HCT116 (cell line): Measurements from ENCODE around the gene PLCB2. TPM values are rescaled to one million over a fixed set of nuclear protein-coding genes. Genes with fewer than 3 reads are reported as not detected.

ENCODE experiments used
- ATAC-seq: fragments of 200-7000 bp; cut with Tn5 transposase; 2 replicates; pipeline ENCODE4 v1.9.1; 2020; ENCODE audit warnings: mild to moderate bottlenecking, moderate library complexity
- BruUV-seq: library from RNA; stranded (reverse); fragments of 400-500 nt; replicated peaks from 2 replicates; lab custom pipeline; 2021; lab: Mats Ljungman, UMichigan
- CTCF ChIA-PET: fragments of 300-600 bp; sonication (Branson Sonifier 250); formaldehyde crosslinking; loops from one replicate; lab custom pipeline; 2021; ENCODE audit warnings: antibody characterized with exemption; lab: Charles Lee
- POLR2A ChIA-PET: fragments of 300-600, 350-600 bp; sonication (Branson Sonifier 250); formaldehyde crosslinking; loops from one replicate; lab custom pipeline; 2021; ENCODE audit warnings: antibody characterized with exemption; lab: Charles Lee
- RAD21 ChIA-PET, 2 experiments: fragments of 300-600 bp; sonication (Branson Sonifier 250); formaldehyde crosslinking; loops; one replicate each; lab custom pipeline; 2023; ENCODE audit warnings: low total read pairs in 2 of 2; ENCODE audit not compliant: uncharacterized antibody in 2 of 2, unreplicated experiment in 2 of 2, low non-redundant PET in 1 of 2; lab: Charles Lee
- DNase-seq: peaks from one replicate; pipeline ENCODE4 v3.0.0-alpha.2; 2010; ENCODE audit warnings: low read depth, low spot score
- H2AFZ ChIP-seq: fragments of 200-600 bp; shearing (Covaris generic), sonication (generic); 2 replicates; pipeline ENCODE4 v1.6.1; 2017; ENCODE audit warnings: low read depth, mixed run types, mixed read lengths, antibody characterized with exemption, low read length; ENCODE audit not compliant: poor library complexity, severe bottlenecking
- H3K27ac ChIP-seq: 2 replicates; pipeline ENCODE4 v1.5.1; 2012; ENCODE audit warnings: low read depth, low read length
- H3K27me3 ChIP-seq: fragments of 200-600 bp; sonication (generic); 2 replicates; pipeline ENCODE4 v1.6.1; 2016; ENCODE audit warnings: mixed run types, low read length, mixed read lengths; ENCODE audit not compliant: insufficient read depth
- H3K36me3 ChIP-seq, 2 experiments: fragments of 200-500 bp in 1 of 2; fragments of 200-600 bp in 1 of 2; sonication (Bioruptor generic) in 1 of 2; sonication (generic) in 1 of 2; 2 replicates each; pipeline versions ENCODE4 v1.5.1 to v1.6.1; 2014 to 2016; ENCODE audit warnings: low read length in 2 of 2, inconsistent platforms in 1 of 2, mixed read lengths in 1 of 2, mixed run types in 1 of 2; ENCODE audit not compliant: insufficient read depth in 2 of 2, control insufficient read depth in 1 of 2
- H3K4me1 ChIP-seq, 2 experiments: fragments of 200-600 bp in 1 of 2; sonication (generic) in 1 of 2; 2 replicates each; pipeline versions ENCODE4 v1.5.1 to v1.6.1; 2012 to 2017; ENCODE audit warnings: low read length in 2 of 2, inconsistent platforms in 1 of 2, mild to moderate bottlenecking in 1 of 2, mixed read lengths in 1 of 2, mixed run types in 1 of 2, moderate library complexity in 1 of 2; ENCODE audit not compliant: insufficient read depth in 2 of 2, control insufficient read depth in 1 of 2
- H3K4me2 ChIP-seq: fragments of 200-600 bp; sonication (generic); 2 replicates; pipeline ENCODE4 v1.6.1; 2017; ENCODE audit warnings: mixed run types, low read length, mixed read lengths
- H3K4me3 ChIP-seq, 2 experiments: fragments of 200-600 bp in 1 of 2; sonication (generic) in 1 of 2; replicated peaks in 1 of 2; 2 replicates each; pipeline ENCODE4 v1.5.1; 2011 to 2016; ENCODE audit warnings: low read length in 2 of 2, control low read depth in 1 of 2, low read depth in 1 of 2, mild to moderate bottlenecking in 1 of 2, mixed read lengths in 1 of 2, mixed run types in 1 of 2
- H3K79me2 ChIP-seq: fragments of 200-600 bp; sonication (generic); 2 replicates; pipeline ENCODE4 v1.6.1; 2017; ENCODE audit warnings: mild to moderate bottlenecking, mixed run types, low read length, moderate library complexity, mixed read lengths; ENCODE audit not compliant: insufficient read depth
- H3K9ac ChIP-seq: fragments of 200-600 bp; sonication (generic); 2 replicates; pipeline ENCODE4 v1.6.1; 2016; ENCODE audit warnings: low read length, mixed read lengths
- H3K9me2 ChIP-seq: fragments of 200-600 bp; sonication (generic), shearing (Covaris generic); 2 replicates; pipeline ENCODE4 v1.6.1; 2017; ENCODE audit warnings: mixed run types, mild to moderate bottlenecking, moderate library complexity; ENCODE audit not compliant: insufficient read depth
- H3K9me3 ChIP-seq, 2 experiments: fragments of 200-500 bp in 1 of 2; fragments of 200-600 bp in 1 of 2; sonication (Bioruptor generic) in 1 of 2; sonication (generic) in 1 of 2; 2 replicates each; pipeline ENCODE4 v1.6.1; 2014 to 2017; ENCODE audit warnings: low read length in 2 of 2, mixed read lengths in 2 of 2, inconsistent platforms in 1 of 2, low read depth in 1 of 2, mild to moderate bottlenecking in 1 of 2, mixed run types in 1 of 2, moderate library complexity in 1 of 2; ENCODE audit not compliant: control insufficient read depth in 1 of 2, insufficient read depth in 1 of 2
- H4K20me1 ChIP-seq: fragments of 200-600 bp; sonication (generic), shearing (Covaris generic); 2 replicates; pipeline ENCODE4 v1.6.1; 2017; ENCODE audit warnings: mixed run types, mild to moderate bottlenecking, moderate library complexity; ENCODE audit not compliant: insufficient read depth
- REST ChIP-seq: IDR thresholded peaks from 2 replicates; pipeline ENCODE4 v1.6.1; 2012; ENCODE audit warnings: low read depth
- TCF7L2 ChIP-seq: IDR thresholded peaks from 2 replicates; pipeline ENCODE4 v1.7.0; 2011; ENCODE audit warnings: borderline replicate concordance, inconsistent platforms; ENCODE audit not compliant: insufficient read depth, insufficient read length; ENCODE audit errors: extremely low read depth
- ZBTB33 ChIP-seq: IDR thresholded peaks from 2 replicates; pipeline ENCODE4 v1.6.1; 2011; ENCODE audit warnings: mild to moderate bottlenecking, low read length, moderate library complexity; ENCODE audit not compliant: insufficient replicate concordance; ENCODE audit errors: extremely low read depth
- intact Hi-C: fragments of 100-400 bp; cut with micrococcal nuclease; formaldehyde crosslinking; loops from 2 replicates; pipeline ENCODE4 v1.10.0; 2022
- total RNA-seq: library from RNA; stranded (reverse); gene quantifications from one replicate; pipeline ENCODE4 v1.2.1, GENCODE V29; 2021; ENCODE audit not compliant: unreplicated experiment

Gene PLCB2
- total RNA-seq, 1 experiment from 2014 or later: 2.8 TPM

- no peaks in the 10 kb centered on the region for H4K20me1 ChIP-seq
- H3K4me1 ChIP-seq: peaks cover 16 to 19% of the 10 kb centered on the region in 2 experiments
- H3K79me2 ChIP-seq: no peaks in the 10 kb centered on the region; the same call in 1 of the 2 replicates
- POLR2A ChIA-PET: no interaction called here
- intact Hi-C loops: no loop called here
- DNase-seq: no peak
- no peak overlapping the region for H3K9ac ChIP-seq
- H3K4me3 ChIP-seq: no peak overlapping the region
- H3K4me2 ChIP-seq: no peak overlapping the region
- BruUV-seq: no TSS peak
- TF ChIP-seq ZBTB33 (no peak), REST (no peak), TCF7L2 (no peak)
- CTCF ChIA-PET: no interaction called here
- no peak overlapping the region for H2AFZ ChIP-seq
- no peaks in the 10 kb centered on the region for H3K9me2 ChIP-seq
- H3K27me3 ChIP-seq: no peaks in the 10 kb centered on the region
- H3K36me3 ChIP-seq: peaks cover 0 to 7% of the 10 kb centered on the region in 2 experiments; a peak in 1 of 4 replicates
- H3K27ac ChIP-seq: no peak overlapping the region
- no peak for ATAC-seq
- RAD21 ChIA-PET: no interaction called here
- H3K9me3 ChIP-seq: no peaks in the 10 kb centered on the region
Measured at GRCh38 chr15:40333922-40334492, 26.3 kb upstream of the PLCB2 start.
